HepG2 (cell line): ENCODE results near the gene NCOA7. TPM values are rescaled to one million over a fixed set of nuclear protein-coding genes. Genes with fewer than 3 reads are reported as not detected.

Source experiments
- ATAC-seq: fragments of 200-7000 bp; cut with Tn5 transposase; 3 replicates; pipeline ENCODE4 v1.9.1; 2020; ENCODE audit warnings: mild to moderate bottlenecking, moderate library complexity
- BruUV-seq: library from RNA; stranded (reverse); fragments of 400-500 nt; replicated peaks from 2 replicates; lab custom pipeline; 2021; lab: Mats Ljungman, UMichigan
- CTCF ChIA-PET: fragments of 300-600 bp; formaldehyde crosslinking; extraction: SDS; loops from one replicate; lab custom pipeline; 2021; ENCODE audit warnings: low total read pairs, inconsistent platforms, low intra/inter-chr PET ratio; lab: Yijun Ruan, JAX
- POLR2A ChIA-PET: fragments of 350-600 bp; sonication (Branson Sonifier 250); formaldehyde crosslinking; loops from one replicate; lab custom pipeline; 2020; ENCODE audit warnings: antibody characterized with exemption, inconsistent platforms; lab: Yijun Ruan, JAX
- DNase-seq: peaks from one replicate; pipeline ENCODE4 v3.0.0-alpha.2; 2015; ENCODE audit warnings: low spot score
- FAIRE-seq: peaks from 3 replicates; lab custom pipeline; 2011; peaks lifted over from hg19 to GRCh38; lab: Jason Lieb, UNC
- H2AFZ ChIP-seq: one replicate; pipeline ENCODE4 v1.6.1; 2011; ENCODE audit warnings: low read length, inconsistent platforms
- H3K27ac ChIP-seq: fragments of 300-600 bp; 3 replicates; pipeline ENCODE4 v1.8.0; 2011; ENCODE audit warnings: mixed run types, mild to moderate bottlenecking, mixed read lengths, low read length, inconsistent platforms; ENCODE audit not compliant: insufficient read depth; ENCODE audit errors: extremely low read length
- H3K27me3 ChIP-seq, 2 experiments: fragments of 200-600 bp in 1 of 2; 2 replicates in 1 of 2; 3 replicates in 1 of 2; pipeline versions ENCODE4 v1.6.0 to v1.8.0; 2011; ENCODE audit warnings: low read length in 2 of 2, mild to moderate bottlenecking in 2 of 2, moderate library complexity in 2 of 2, inconsistent platforms in 1 of 2; ENCODE audit not compliant: insufficient read depth in 2 of 2, control insufficient read depth in 1 of 2
- H3K36me3 ChIP-seq, 2 experiments: fragments of 200-600 bp in 1 of 2; replicated peaks in 1 of 2; 2 replicates in 1 of 2; 3 replicates in 1 of 2; pipeline versions ENCODE4 v1.5.1 to v1.8.0; 2011; ENCODE audit warnings: low read length in 2 of 2, inconsistent platforms in 1 of 2; ENCODE audit not compliant: insufficient read depth in 2 of 2, control insufficient read depth in 1 of 2
- H3K4me1 ChIP-seq: 2 replicates; pipeline ENCODE4 v1.5.1; 2012; ENCODE audit warnings: low read length, inconsistent platforms; ENCODE audit not compliant: insufficient read depth
- H3K4me2 ChIP-seq: 2 replicates; pipeline ENCODE4 v1.6.0; 2011; ENCODE audit warnings: low read depth, low read length, inconsistent platforms
- H3K4me3 ChIP-seq, 3 experiments: fragments of 200-600 bp in 1 of 3; sonication (generic), shearing (Covaris generic) in 1 of 3; replicated peaks in 1 of 3; 2 replicates each; pipeline ENCODE4 v1.5.1; 2011 to 2016; ENCODE audit warnings: low read length in 3 of 3, inconsistent platforms in 2 of 3, low read depth in 2 of 3, mild to moderate bottlenecking in 2 of 3, control low read depth in 1 of 3, mixed read lengths in 1 of 3; ENCODE audit not compliant: insufficient read depth in 1 of 3
- H3K79me2 ChIP-seq: one replicate; pipeline ENCODE4 v1.6.1; 2011; ENCODE audit warnings: low read length, inconsistent platforms; ENCODE audit not compliant: insufficient read depth
- H3K9ac ChIP-seq: 2 replicates; pipeline ENCODE4 v1.6.0; 2011; ENCODE audit warnings: mild to moderate bottlenecking, low read depth, low read length, inconsistent platforms; ENCODE audit not compliant: insufficient read depth
- H3K9me3 ChIP-seq: 2 replicates; pipeline ENCODE4 v1.5.1; 2012; ENCODE audit warnings: mild to moderate bottlenecking, low read length
- H4K20me1 ChIP-seq: 2 replicates; pipeline ENCODE4 v1.6.0; 2011; ENCODE audit warnings: inconsistent platforms, mild to moderate bottlenecking, low read length, moderate library complexity; ENCODE audit not compliant: insufficient read depth
- GATAD1 ChIP-seq: IDR thresholded peaks from 2 replicates; pipeline ENCODE4 v1.6.1; 2016; ENCODE audit warnings: missing genetic modification reagents, missing compliant biosample characterization
- HOXA5 ChIP-seq: sonication (generic); formaldehyde crosslinking; IDR thresholded peaks from 2 replicates; pipeline ENCODE4 v1.4.0; 2020; ENCODE audit warnings: missing genetic modification reagents
- IKZF5 ChIP-seq: IDR thresholded peaks from 2 replicates; pipeline ENCODE4 v1.6.1; 2018; ENCODE audit warnings: missing genetic modification reagents, mild to moderate bottlenecking, missing compliant biosample characterization
- JUND ChIP-seq: sonication (generic); formaldehyde crosslinking; IDR thresholded peaks from 2 replicates; pipeline ENCODE4 v1.8.0; 2022; ENCODE audit warnings: mild to moderate bottlenecking, missing genetic modification reagents
- MXD4 ChIP-seq: IDR thresholded peaks from 2 replicates; pipeline ENCODE4 v1.6.1; 2016; ENCODE audit warnings: mild to moderate bottlenecking, missing biosample characterization, missing genetic modification reagents
- TOE1 ChIP-seq: sonication (generic); formaldehyde crosslinking; IDR thresholded peaks from 2 replicates; pipeline ENCODE4 v1.4.0; 2020; ENCODE audit warnings: mild to moderate bottlenecking, missing genetic modification reagents
- TSC22D2 ChIP-seq: sonication (generic); formaldehyde crosslinking; IDR thresholded peaks from 2 replicates; pipeline ENCODE4 v1.5.1; 2020; ENCODE audit warnings: missing genetic modification reagents, mild to moderate bottlenecking, borderline replicate concordance
- YEATS2 ChIP-seq: sonication (generic); formaldehyde crosslinking; IDR thresholded peaks from 2 replicates; pipeline ENCODE4 v1.4.0; 2020; ENCODE audit warnings: missing genetic modification reagents, borderline replicate concordance
- ZBTB44 ChIP-seq: sonication (generic); formaldehyde crosslinking; IDR thresholded peaks from 2 replicates; pipeline ENCODE4 v1.4.0; 2020; ENCODE audit warnings: missing genetic modification reagents
- ZNF24 ChIP-seq: fragments of 450-650 bp; IDR thresholded peaks from 2 replicates; pipeline ENCODE4 v1.6.1; 2017; ENCODE audit warnings: antibody characterized with exemption, mild to moderate bottlenecking
- ZNF446 ChIP-seq: sonication (generic); formaldehyde crosslinking; IDR thresholded peaks from 2 replicates; pipeline ENCODE4 v1.5.0; 2020; ENCODE audit warnings: mild to moderate bottlenecking, missing genetic modification reagents
- ZNF839 ChIP-seq: sonication (generic); formaldehyde crosslinking; IDR thresholded peaks from 2 replicates; pipeline ENCODE4 v1.4.0; 2020; ENCODE audit warnings: missing genetic modification reagents, mild to moderate bottlenecking, borderline replicate concordance
- ZSCAN12 ChIP-seq: sonication (generic); formaldehyde crosslinking; IDR thresholded peaks from 2 replicates; pipeline ENCODE4 v1.9.0; 2021; ENCODE audit warnings: mild to moderate bottlenecking, missing genetic modification reagents
- WGBS: methylation state at CpG from one replicate; pipeline ENCODE4 v1.1.6; 2017; ENCODE audit warnings: low lambda C conversion rate; 5-methylcytosine and 5-hydroxymethylcytosine counted together
- in situ Hi-C: cut with HindIII; loops from 2 replicates; pipeline ENCODE4 v1.10.0; 2017; ENCODE audit warnings: low pct_unique_long_range_greater_than_20kb; ENCODE audit not compliant: extremely low pct_ligation_motif_present
- intact Hi-C: fragments of 100-400 bp; cut with micrococcal nuclease; formaldehyde crosslinking; loops from one replicate; pipeline ENCODE4 v1.10.0; 2022; ENCODE audit not compliant: unreplicated experiment
- polyA plus RNA-seq, 8 experiments: library from polyadenylated mRNA; depleted of rRNA in 3 of 8; stranded (reverse) in 7 of 8; unstranded in 1 of 8; fragments of >200 nt; fragmentation: Illumina TruSeq in 4 of 8; extraction: Trizol in 4 of 8; gene quantifications; 2 replicates each; pipeline versions ENCODE4 v1.2.1 to v1.2.3, GENCODE V29; 2011 to 2016; ENCODE audit warnings: low read depth in 4 of 8, missing spikeins in 1 of 8, mixed read lengths in 1 of 8; ENCODE audit not compliant: insufficient read depth in 1 of 8
- total RNA-seq, 5 experiments: library from RNA; depleted of rRNA; stranded (reverse); fragments of >200 nt; fragmentation: Illumina TruSeq; extraction: Trizol; gene quantifications; 2 replicates each; pipeline ENCODE4 v1.2.3, GENCODE V29; 2016; ENCODE audit warnings: low read depth in 1 of 5

NCOA7 gene
- total and polyA plus RNA-seq, 2 of the 13 experiments (the other 11 are each of a cell fraction or from before 2014, with no cell fraction given), result 13.6 to 20.8 TPM

GRCh38 chr6:125841356-125842090 is 50.8 kb downstream of the NCOA7 start:
- TF ChIP-seq ZNF24 (no peak), GATAD1 (CRISPR knock-in tag) (no peak), ZSCAN12 (CRISPR knock-in tag) (no peak), TSC22D2 (no peak), YEATS2 (CRISPR knock-in tag) (no peak), MXD4 (CRISPR knock-in tag) (no peak), ZBTB44 (CRISPR knock-in tag) (no peak), ZNF446 (CRISPR knock-in tag) (no peak), JUND (CRISPR knock-in tag) (no peak), IKZF5 (CRISPR knock-in tag) (no peak), ZNF839 (no peak), HOXA5 (CRISPR knock-in tag) (no peak), TOE1 (CRISPR knock-in tag) (no peak)

More at GRCh38 chr6:125841356-125842090, 50.8 kb downstream of the NCOA7 start:
- Histone ChIP-seq H4K20me1 (no peaks in the 10 kb centered on the region), H2AFZ (no peak overlapping the region), H3K27ac (no peak overlapping the region), H3K79me2 (no peaks in the 10 kb centered on the region), H3K4me2 (no peak overlapping the region), H3K9ac (no peak overlapping the region), H3K36me3 (no peaks in the 10 kb centered on the region), H3K27me3 (no peaks in the 10 kb centered on the region), H3K4me3 (no peak overlapping the region), H3K4me1 (peaks cover 17% of the 10 kb centered on the region), H3K9me3 (no peaks in the 10 kb centered on the region)
- in situ Hi-C loops, result no loop called here
- FAIRE-seq (no peak), ATAC-seq (no peak), DNase-seq (no peak)
- CTCF ChIA-PET, result no interaction called here
- whole genome bisulfite sequencing, result 95% methylated on average over 5 of the region's 5 CpGs
- no TSS peak for BruUV-seq
- POLR2A ChIA-PET, result no interaction called here
- intact Hi-C loops, result no loop called here
